SKM-1 treated with dmso at 0.1 percent for 144 hours (cell line): Measurements from ENCODE around the gene PLEKHA6.
"Not testable (repeated sequence)": the region's sequence is repeated elsewhere in the genome, so short reads cannot be mapped to it uniquely, and the experiment has no call there.

Experiments
- DNase-seq: peaks from one replicate; lab custom pipeline; 2025; ENCODE audit not compliant: unreplicated experiment; lab: John Stamatoyannopoulos, UW

Gene PLEKHA6

GRCh38 chr1:204314171-204314892 lies 45.4 kb downstream of the PLEKHA6 start:
- no peak for DNase-seq

DNA sequence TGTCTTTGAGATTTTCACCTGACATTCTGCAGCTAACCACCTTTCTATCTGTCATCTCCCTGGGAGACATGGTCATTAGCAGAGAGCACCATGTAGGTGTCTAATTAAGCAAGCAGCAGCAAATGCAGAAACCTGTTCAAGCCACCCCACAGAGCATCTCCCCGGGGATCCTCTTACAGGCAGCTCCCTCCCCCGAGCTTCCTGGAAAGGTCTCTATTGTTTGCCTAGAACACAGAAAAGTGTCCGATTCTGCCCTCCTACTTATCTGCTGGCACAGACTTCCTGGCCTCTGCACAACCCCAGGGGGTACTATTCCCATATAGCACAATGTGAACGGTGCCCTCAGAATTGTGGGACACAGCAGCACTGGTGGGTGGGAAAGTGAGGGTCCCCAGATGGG lies 46.1 kb downstream of the PLEKHA6 start:
- no peak for DNase-seq

- DNase-seq = not testable (repeated sequence)
Observed at GRCh38 chr1:204310970-204311369, 48.8 kb downstream of the PLEKHA6 start.

DNA sequence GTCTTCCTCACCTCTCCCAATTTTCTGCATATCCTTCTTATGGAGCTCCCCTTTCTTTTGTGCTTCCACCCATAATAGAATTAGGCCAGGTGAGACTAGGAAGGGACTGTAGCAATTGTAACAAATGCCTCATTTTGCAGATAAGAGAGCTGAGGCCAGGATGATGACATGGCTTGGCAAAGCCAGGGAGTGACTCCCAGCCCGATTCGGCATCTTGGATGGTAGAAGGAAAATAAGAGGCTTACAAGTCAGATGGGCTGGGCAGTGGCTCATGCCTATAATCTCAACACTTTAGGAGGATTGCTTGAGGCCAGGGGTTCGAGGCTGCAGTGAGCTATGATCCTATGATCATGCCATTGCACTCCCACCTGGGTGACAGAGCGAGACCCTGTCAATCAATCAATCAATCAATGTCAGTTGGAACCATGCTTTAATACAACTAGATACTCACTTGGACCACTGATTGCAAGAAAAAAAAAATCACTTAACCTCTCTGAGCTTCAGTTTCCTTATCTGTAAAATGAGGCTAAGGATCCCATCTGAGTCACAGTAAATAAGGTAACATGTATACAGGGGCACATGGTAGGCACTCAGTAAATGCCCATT lies 51.6 kb downstream of the PLEKHA6 start:
- DNase-seq = no peak

DNA sequence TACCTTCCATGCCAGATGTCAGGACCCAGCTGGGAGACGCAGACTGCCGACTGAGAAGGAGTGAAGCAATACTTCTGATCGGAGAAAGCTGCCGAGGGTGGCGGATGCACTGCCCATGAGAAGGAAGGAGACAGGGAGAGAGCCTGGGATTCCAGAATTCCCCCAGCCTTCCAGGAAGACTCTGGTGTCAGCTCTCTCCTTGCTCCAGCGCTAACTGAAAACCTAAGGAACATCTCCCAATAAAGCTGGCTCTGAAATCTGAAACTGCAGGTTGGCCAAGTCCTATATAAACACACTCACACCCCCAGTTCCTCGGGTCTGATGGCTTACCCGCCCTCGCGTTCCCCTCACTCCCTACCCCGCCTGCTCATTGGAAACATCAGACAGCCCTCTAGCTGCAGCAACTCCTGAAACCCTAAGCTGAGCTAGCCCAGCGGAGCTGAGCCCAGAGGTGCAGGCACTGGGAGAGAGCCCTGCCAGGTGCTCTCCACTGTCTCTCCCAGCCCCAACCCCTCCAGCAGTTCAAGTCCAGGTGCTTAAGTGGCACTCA lies 52.3 kb downstream of the PLEKHA6 start:
- no peak for DNase-seq

DNA sequence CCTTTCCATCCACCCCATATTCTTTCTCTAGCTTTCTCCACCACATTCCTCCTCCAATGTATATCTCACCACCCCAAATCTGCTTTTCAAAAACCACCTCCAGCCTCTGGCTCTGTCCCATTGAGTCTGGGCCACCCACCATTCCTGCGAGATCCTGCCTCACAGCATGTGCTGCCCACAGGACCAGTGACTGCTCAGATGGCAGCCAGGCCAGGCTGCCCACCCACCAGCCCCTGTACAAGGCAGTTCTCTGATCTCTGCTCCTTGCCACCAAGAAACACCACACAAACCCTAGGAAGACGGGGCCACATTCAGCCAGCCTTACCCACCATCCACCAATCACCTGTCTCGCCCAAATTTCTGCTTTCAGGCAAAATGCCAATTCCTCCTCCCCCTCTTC lies 53.7 kb downstream of the PLEKHA6 start:
- DNase-seq = no peak

- DNase-seq = no peak
Observed at GRCh38 chr1:204304067-204304466, 55.7 kb downstream of the PLEKHA6 start.

- no peak for DNase-seq
Observed at GRCh38 chr1:204302769-204303168, 57.0 kb downstream of the PLEKHA6 start.

DNA sequence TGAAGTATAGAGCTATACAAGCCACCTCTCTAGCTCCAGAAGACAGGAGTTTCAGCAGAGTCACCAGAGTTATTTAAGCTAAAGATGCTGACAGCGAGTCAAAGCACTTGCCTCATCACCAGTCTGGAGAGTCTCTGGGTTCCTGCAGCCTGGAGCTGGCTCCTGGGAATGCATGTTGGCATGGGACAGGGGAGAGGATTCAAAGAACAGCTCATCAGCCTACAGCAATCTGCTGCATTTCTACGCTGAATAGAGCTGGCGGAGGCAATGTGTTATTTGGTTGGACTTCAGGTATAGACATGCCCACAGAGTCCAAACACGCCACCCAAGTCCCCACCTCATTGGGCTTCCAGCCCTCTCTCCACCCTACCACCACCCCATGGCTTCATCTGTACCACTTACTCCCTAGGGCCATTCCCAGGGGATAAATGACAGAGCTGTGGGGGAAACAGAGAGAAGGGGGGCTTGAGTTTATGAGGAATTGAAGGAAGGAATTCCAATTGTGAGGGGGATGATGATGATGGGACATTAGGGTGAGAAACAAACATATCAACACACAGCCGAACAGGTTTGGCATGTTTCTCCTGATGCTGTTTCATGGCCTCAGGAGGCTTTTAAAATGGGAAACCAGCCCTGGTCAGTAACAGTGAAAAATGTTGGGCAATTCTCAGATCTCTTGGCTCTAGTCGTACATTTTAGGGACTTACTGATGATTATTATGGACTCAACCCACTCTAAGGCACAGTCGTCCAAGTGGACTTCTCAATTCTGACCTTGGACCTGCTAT lies 58.4 kb downstream of the PLEKHA6 start:
- DNase-seq = no peak

DNA sequence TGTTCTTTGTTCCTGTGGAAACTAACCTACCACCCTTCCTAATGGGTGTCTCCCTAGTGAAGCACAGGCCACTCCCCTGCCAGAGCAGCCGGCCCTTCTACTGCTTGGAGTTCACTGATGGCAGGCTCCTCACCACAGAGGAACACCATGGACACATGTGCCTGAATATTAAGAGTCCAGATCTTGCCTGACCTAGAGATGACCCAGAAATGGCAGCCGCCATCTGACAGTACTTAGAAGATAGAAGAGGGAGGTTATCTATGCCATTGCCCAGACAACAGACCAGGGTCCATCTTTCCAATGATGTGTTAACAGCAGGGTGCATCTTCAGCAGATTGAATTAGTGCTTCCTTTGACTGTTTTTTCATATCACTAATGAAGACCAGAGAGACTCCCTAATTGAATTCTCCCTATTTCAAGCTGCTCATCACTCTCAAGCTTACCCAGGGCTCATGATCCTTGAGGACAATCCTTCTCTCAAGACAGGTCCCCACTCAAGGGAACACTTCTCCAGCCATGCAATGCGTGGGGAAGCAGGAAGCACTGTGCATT lies 59.8 kb downstream of the PLEKHA6 start:
- DNase-seq = no peak

DNA sequence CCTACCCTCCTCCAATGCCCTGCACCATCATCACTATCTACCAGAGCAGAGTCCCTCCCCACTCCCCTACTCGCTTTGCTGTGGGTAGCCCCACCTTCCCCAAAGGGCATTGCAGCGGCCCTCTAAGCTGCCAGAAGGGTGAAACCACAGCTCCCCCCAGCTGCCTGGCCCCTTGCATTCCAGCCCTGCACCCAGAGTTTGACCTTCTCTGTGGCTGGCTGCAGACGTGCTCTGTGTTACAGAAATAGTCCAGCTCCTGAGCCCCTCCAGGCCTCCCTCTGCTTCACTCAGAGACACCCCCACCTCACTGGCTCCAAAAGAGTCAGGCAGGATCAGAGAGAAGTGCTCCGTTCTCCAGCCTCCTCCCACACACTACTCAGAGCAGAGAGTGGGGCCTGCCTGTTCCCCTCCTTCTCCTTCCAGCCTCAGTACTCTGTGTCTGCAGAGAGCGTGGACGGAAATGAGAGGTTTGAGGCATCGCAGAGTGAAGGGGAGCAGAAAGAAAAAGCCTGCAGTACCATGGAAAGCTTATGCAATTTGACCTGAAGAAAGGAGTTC lies 63.2 kb downstream of the PLEKHA6 start:
- DNase-seq = peak; percentile 92

- DNase-seq = peak; percentile 45
Observed at GRCh38 chr1:204295671-204296070, 64.1 kb downstream of the PLEKHA6 start.

DNA sequence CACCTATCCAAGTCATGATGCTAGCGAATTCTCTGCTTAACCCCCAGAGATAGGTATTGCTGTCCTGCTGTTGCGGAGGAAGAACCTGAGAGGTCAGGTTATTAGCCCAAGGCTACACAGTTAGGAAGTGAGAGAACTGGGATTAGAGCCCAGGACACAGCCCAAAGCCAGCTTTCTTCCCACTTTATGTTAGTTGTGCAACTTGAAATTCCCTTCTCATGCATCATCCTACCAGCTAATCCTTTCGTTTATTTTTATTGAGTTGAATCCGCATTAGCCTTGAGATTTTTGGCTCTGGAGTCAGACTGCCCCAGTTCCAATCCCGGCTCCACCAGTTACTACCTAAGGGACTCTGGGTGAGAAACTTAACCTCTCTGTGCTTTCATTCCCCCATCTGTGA lies 65.4 kb downstream of the PLEKHA6 start:
- no peak for DNase-seq

GRCh38 chr1:204293605-204294337 lies 66.0 kb downstream of the PLEKHA6 start:
- no peak for DNase-seq

GRCh38 chr1:204292740-204293139 lies 67.0 kb downstream of the PLEKHA6 start:
- DNase-seq = no peak

DNA sequence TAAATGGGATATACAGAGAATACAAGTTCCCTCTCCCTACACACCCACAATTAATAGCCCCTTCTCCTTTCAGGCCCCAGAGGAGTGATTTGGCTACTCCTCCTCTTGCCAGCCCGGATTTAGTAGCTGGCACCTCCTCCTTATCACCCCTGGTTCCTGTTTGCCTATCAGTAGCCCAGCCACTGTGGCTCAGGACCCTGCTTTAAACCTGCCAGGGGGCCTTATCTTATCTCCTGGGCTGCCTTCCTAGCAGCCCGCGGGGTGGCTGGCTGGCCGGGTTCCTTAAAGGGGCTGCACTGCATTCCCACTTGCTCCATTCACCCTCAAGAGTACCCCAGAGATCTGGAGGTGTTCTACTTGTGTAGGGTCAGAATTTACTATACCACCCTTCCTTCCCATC lies 70.4 kb downstream of the PLEKHA6 start:
- DNase-seq = no peak

DNA sequence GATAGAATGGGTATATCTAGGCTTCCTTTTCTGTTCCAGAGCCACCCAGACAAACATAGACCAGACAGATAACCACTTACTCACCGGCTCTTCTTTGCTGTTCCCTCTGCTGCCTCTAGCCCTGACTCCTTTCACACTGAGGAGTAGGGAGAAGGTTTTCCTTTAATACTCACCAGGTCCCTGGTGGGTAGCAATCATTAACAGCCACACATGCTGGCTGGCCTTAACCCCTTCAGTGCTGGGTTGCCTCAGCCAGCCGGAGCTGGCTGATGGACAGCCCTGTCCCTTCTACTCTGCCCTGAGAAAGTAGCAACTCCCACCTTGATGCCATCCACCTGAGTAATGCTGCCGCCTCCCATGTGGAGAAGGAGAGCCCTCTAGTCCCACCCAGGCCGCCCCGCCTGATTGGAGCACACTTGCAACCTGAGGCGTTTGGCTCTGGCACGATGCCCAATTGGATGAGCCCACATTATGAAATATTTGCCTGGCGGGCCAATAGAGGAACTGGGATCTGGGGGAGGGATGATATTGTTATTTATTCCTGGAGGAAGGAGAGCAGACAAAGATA lies 71.6 kb downstream of the PLEKHA6 start:
- peak; percentile 37 for DNase-seq

GRCh38 chr1:204287466-204287891 lies 72.2 kb downstream of the PLEKHA6 start:
- peak; percentile 55 for DNase-seq

- peak; percentile 89 for DNase-seq
Observed at GRCh38 chr1:204286831-204287421, 72.8 kb downstream of the PLEKHA6 start.

DNA sequence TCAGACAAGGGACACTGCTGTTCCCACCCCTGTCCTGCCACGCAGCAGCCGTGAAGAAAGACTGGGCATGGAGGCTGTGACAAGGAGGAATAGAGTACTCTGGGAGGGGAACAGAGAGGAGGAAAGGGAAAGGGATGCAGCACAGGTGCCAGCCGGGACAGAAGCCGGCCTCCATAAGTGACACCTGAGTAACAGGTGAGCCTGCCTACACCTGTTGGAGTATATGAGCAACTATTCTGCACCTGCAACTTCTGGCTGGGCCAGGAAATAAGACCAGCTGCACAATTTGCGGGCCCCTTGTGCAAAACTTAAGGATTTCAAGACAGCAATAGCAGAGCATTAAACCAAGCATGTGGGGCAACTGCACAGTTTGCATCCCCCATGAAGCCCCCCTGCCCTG lies 73.4 kb downstream of the PLEKHA6 start:
- DNase-seq = no peak
